CD14-positive monocyte (primary cell): ENCODE results near the gene SMPD3. TPM values are rescaled to one million over a fixed set of nuclear protein-coding genes. Genes with fewer than 3 reads are reported as not detected.

Experiments used
- DNase-seq, 3 donors: peaks; one replicate each; pipeline ENCODE4 v3.0.0-alpha.2; 2011 to 2022
- H2AFZ ChIP-seq: 2 replicates; pipeline ENCODE4 v1.6.0; 2012; ENCODE audit warnings: mild to moderate bottlenecking, low read depth, low read length, inconsistent platforms; ENCODE audit not compliant: insufficient read depth, poor library complexity, severe bottlenecking
- H3K27ac ChIP-seq, 2 donors: 1 replicate in 1 of 2; 2 replicates in 1 of 2; pipeline ENCODE4 v1.5.1; 2012 to 2013; ENCODE audit warnings: low read length in 2 of 2, control low read depth in 1 of 2, inconsistent platforms in 1 of 2, low read depth in 1 of 2, mild to moderate bottlenecking in 1 of 2
- H3K27me3 ChIP-seq, 2 donors: one replicate each; pipeline versions ENCODE4 v1.6.0 to v1.6.1; 2011 to 2013; ENCODE audit warnings: low read length in 2 of 2; ENCODE audit not compliant: control insufficient read depth in 2 of 2, insufficient read depth in 2 of 2
- H3K36me3 ChIP-seq, 2 donors: replicated peaks in 1 of 2; 1 replicate in 1 of 2; 2 replicates in 1 of 2; pipeline versions ENCODE4 v1.5.1 to v1.6.1; 2012 to 2013; ENCODE audit warnings: low read length in 2 of 2, control low read depth in 1 of 2, inconsistent platforms in 1 of 2, mild to moderate bottlenecking in 1 of 2; ENCODE audit not compliant: insufficient read depth in 2 of 2, control insufficient read depth in 1 of 2
- H3K4me1 ChIP-seq, 2 donors: 1 replicate in 1 of 2; 2 replicates in 1 of 2; pipeline versions ENCODE4 v1.5.1 to v1.6.1; 2012 to 2013; ENCODE audit warnings: low read length in 2 of 2, control low read depth in 1 of 2, inconsistent platforms in 1 of 2, mild to moderate bottlenecking in 1 of 2, moderate library complexity in 1 of 2; ENCODE audit not compliant: insufficient read depth in 2 of 2, control insufficient read depth in 1 of 2
- H3K4me2 ChIP-seq: replicated peaks from 2 replicates; pipeline ENCODE3; 2012; ENCODE audit warnings: low read length, moderate library complexity, mild to moderate bottlenecking; ENCODE audit not compliant: poor library complexity, severe bottlenecking; ENCODE audit errors: extremely low read depth
- H3K4me3 ChIP-seq, 3 experiments: fragments of 200-600 bp in 1 of 3; sonication (generic) in 1 of 3; replicated peaks in 1 of 3; 1 replicate in 2 of 3; 2 replicates in 1 of 3; pipeline ENCODE4 v1.5.1; 2011 to 2013; ENCODE audit warnings: low read length in 3 of 3, mild to moderate bottlenecking in 3 of 3, control low read depth in 2 of 3, low read depth in 2 of 3, inconsistent platforms in 1 of 3, moderate library complexity in 1 of 3
- H3K79me2 ChIP-seq: 2 replicates; pipeline ENCODE4 v1.6.0; 2012; ENCODE audit warnings: mild to moderate bottlenecking, control low read depth, inconsistent platforms, low read length, moderate library complexity; ENCODE audit not compliant: insufficient read depth
- H3K9ac ChIP-seq: 2 replicates; pipeline ENCODE4 v1.6.0; 2017; ENCODE audit warnings: low read length, mild to moderate bottlenecking; ENCODE audit not compliant: insufficient read depth, poor library complexity, severe bottlenecking
- H3K9me3 ChIP-seq, 2 donors: replicated peaks in 1 of 2; 1 replicate in 1 of 2; 2 replicates in 1 of 2; pipeline versions ENCODE4 v1.5.1 to v1.6.1; 2012 to 2013; ENCODE audit warnings: low read length in 2 of 2, control low read depth in 1 of 2; ENCODE audit not compliant: control insufficient read depth in 1 of 2, insufficient read depth in 1 of 2
- H4K20me1 ChIP-seq: 2 replicates; pipeline ENCODE4 v1.6.0; 2012; ENCODE audit warnings: mild to moderate bottlenecking, low read length, control low read depth, moderate library complexity; ENCODE audit not compliant: insufficient read depth
- H3K27ac Mint-ChIP-seq, 7 donors: one replicate each; pipeline ENCODE4 v1.8.0; 2020; ENCODE audit warnings: mild to moderate bottlenecking in 7 of 7, mixed read lengths in 7 of 7, moderate library complexity in 6 of 7, inconsistent platforms in 2 of 7
- H3K27me3 Mint-ChIP-seq, 3 donors: one replicate each; pipeline ENCODE4 v1.8.0; 2021 to 2022; ENCODE audit warnings: low read depth in 3 of 3, mild to moderate bottlenecking in 3 of 3, mixed read lengths in 3 of 3, moderate library complexity in 3 of 3, inconsistent platforms in 1 of 3
- H3K36me3 Mint-ChIP-seq, 2 donors: one replicate each; pipeline ENCODE4 v1.8.0; 2020; ENCODE audit warnings: mixed read lengths in 2 of 2, inconsistent platforms in 1 of 2, mild to moderate bottlenecking in 1 of 2
- H3K4me1 Mint-ChIP-seq: one replicate; pipeline ENCODE4 v1.8.0; 2020; ENCODE audit warnings: mild to moderate bottlenecking, mixed read lengths
- H3K4me3 Mint-ChIP-seq, 2 donors: one replicate each; pipeline ENCODE4 v1.8.0; 2020; ENCODE audit warnings: mild to moderate bottlenecking in 2 of 2, mixed read lengths in 2 of 2, moderate library complexity in 1 of 2
- H3K9me3 Mint-ChIP-seq, 7 donors: one replicate each; pipeline ENCODE4 v1.8.0; 2020 to 2022; ENCODE audit warnings: mixed read lengths in 7 of 7, mild to moderate bottlenecking in 6 of 7, moderate library complexity in 6 of 7, inconsistent platforms in 2 of 7
- CTCF ChIP-seq: fragments of 200-600 bp; IDR thresholded peaks from one replicate; pipeline ENCODE4 v1.8.0; 2022; ENCODE audit warnings: antibody characterized with exemption, mild to moderate bottlenecking
- WGBS: methylation state at CpG from one replicate; pipeline ENCODE4 v1.1.5; 2013; ENCODE audit warnings: missing lambda C conversion rate; ENCODE audit not compliant: insufficient coverage; 5-methylcytosine and 5-hydroxymethylcytosine counted together
- intact Hi-C, 2 donors: fragments of 100-400 bp; cut with micrococcal nuclease; formaldehyde crosslinking; loops; one replicate each; pipeline versions ENCODE4 v1.15.0 to v1.15.1; 2023
- polyA plus RNA-seq, 3 donors: library from polyadenylated mRNA; depleted of rRNA in 1 of 3; unstranded in 2 of 3; stranded (reverse) in 1 of 3; fragments of 300-500 nt in 2 of 3; fragments of >200 nt in 1 of 3; fragmentation: Illumina TruSeq in 2 of 3; gene quantifications; 1 replicate in 2 of 3; 2 replicates in 1 of 3; pipeline ENCODE4 v1.2.3, GENCODE V29; 2012 to 2021

Gene SMPD3
- polyA plus RNA-seq, 3 donors: 0.40 to 1.1 (median 0.51) TPM

DNA sequence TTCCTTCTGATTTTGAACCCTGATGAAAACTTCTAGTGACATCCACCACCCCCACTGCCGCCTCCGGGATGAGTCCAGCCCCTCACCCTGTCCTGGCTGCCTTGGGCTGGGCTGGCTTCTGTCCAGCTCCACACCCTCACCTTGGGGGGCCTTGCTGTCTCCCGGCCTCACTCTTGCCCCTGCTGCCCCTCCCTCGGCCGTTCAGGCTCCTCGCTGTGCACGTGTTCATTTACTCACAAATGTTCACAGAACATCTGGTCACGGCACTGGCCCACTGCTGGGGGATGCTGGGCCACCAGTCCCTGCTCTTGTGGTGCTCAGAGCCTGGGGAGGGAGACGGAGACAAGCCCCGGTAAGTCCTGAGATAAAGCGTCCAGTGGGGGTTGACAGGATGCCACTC, 96.8 kb downstream of the SMPD3 start:
- H3K27ac Mint-ChIP-seq: peak overlapping the region in 1 of 7 donors; percentile 37
- Histone ChIP-seq H3K9me3 (no peaks in the 10 kb centered on the region), H3K9ac (no peak overlapping the region), H3K4me1 (peaks cover 12% of the 10 kb centered on the region in 2 donors), H3K4me2 (no peak overlapping the region), H2AFZ (no peak overlapping the region), H3K79me2 (no peaks in the 10 kb centered on the region), H4K20me1 (no peaks in the 10 kb centered on the region), H3K36me3 (peaks cover 66 to 86% of the 10 kb centered on the region in 2 donors), H3K27ac (no peak overlapping the region), H3K4me3 (no peak overlapping the region), H3K27me3 (no peaks in the 10 kb centered on the region)
- DNase-seq: no peak
- intact Hi-C loops: no loop called here
- H3K4me3 Mint-ChIP-seq: no peak overlapping the region
- 97% methylated on average over 9 of the region's 11 CpGs for WGBS
- TF ChIP-seq CTCF: no peak
- H3K27me3 Mint-ChIP-seq: peaks cover 3 to 14% (median 6%) of the 10 kb centered on the region in 3 donors
- H3K36me3 Mint-ChIP-seq: peaks cover 85 to 91% of the 10 kb centered on the region in 2 donors
- peaks cover 13% of the 10 kb centered on the region for H3K4me1 Mint-ChIP-seq
- H3K9me3 Mint-ChIP-seq: no peaks in the 10 kb centered on the region

GRCh38 chr16:68350813-68351350, 97.4 kb downstream of the SMPD3 start:
- Histone ChIP-seq H3K4me1 (peaks cover 6% of the 10 kb centered on the region in 2 donors), H2AFZ (no peak overlapping the region), H3K9me3 (no peaks in the 10 kb centered on the region), H3K27ac (no peak overlapping the region), H4K20me1 (no peaks in the 10 kb centered on the region), H3K4me3 (no peak overlapping the region), H3K36me3 (peaks cover 71 to 91% of the 10 kb centered on the region in 2 donors), H3K4me2 (no peak overlapping the region), H3K79me2 (no peaks in the 10 kb centered on the region), H3K9ac (no peak overlapping the region), H3K27me3 (no peaks in the 10 kb centered on the region)
- Mint-ChIP-seq H3K27me3 (peaks cover 2 to 12% (median 4%) of the 10 kb centered on the region in 3 donors), H3K4me1 (peaks cover 7% of the 10 kb centered on the region), H3K36me3 (peaks cover 90 to 97% of the 10 kb centered on the region in 2 donors), H3K9me3 (no peaks in the 10 kb centered on the region), H3K4me3 (no peak overlapping the region), H3K27ac (peak overlapping the region in 1 of 7 donors; percentile 17)
- intact Hi-C loops: no loop called here
- 96% methylated on average over 5 of the region's 10 CpGs for WGBS
- TF ChIP-seq CTCF: no peak
- DNase-seq: no peak
